ENCODE measurements around the gene VWA7.
"Not testable (repeated sequence)": the region's sequence is repeated elsewhere in the genome, so short reads cannot be mapped to it uniquely, and the experiment has no call there.

VWA7 gene

DNA sequence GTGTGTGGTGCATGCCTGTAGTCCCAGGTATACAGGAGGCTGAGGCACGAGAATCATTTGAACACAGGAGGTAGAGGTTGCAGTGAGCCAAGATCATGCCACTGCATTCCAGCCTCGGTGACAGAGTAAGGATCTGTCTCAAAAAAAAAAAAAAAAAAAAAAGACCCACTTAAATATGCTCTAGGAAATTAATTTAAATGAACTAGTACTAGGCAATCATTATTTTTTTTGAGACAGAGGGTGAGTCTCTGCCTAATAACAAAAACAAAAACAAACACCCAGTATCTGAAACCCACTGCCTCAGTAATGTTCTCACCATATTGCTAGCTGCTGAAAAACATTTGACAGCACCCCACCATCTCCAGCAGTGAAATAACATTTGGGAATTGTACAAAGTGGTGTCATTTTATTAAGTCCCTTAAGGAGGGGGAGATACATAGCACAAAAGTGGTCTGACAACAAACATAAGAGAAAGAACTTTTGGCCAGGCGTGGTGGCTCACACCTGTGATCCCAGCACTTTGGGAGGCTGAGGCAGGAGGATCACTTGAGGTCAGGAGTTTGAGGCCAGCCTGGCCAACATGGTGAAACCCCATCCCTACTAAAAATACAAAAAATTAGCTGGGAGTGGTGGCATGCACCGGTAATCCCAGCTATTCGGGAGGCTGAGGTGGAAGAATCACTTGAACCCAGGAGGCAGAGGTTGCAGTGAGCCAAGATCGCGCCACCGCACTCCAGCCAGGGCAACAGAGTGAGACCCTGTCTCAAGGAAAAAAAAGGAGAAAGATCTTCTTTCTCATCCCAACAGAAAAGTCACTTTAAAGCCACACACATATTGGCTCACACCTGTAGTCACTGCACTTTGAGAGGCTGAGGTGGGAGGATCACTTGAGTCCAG is 24.2 kb upstream of the VWA7 start:
- not testable (repeated sequence) for DNase-seq (ENCODE audit: low read depth in 2 of 2)

- no peak for DNase-seq (ENCODE audit: low read depth in 2 of 2)
Measured at GRCh38 chr6:31799781-31800180, 22.7 kb upstream of the VWA7 start.

GRCh38 chr6:31797588-31797987 is 20.5 kb upstream of the VWA7 start:
- DNase-seq (ENCODE audit: low read depth in 2 of 2): no peak

DNA sequence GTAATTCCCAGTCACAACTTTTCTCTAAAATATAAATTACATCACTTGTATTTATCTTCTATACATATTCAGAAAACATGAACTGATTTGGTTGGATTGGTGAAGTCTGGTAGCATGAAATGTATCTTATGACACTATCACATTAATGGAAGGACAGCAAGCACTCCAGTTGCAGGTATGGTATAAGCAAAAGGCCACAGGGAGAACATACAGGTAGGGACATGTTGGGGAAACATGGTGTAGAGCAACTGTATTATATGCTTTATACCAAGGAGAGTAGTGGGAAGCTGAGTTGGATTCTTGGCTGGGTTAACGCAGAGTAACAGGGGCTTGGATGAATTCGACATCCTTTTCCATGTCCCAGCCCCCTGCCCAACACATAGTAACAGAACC is 19.9 kb upstream of the VWA7 start:
- no peak for DNase-seq (ENCODE audit: low read depth in 2 of 2)

- peak; percentile 65 to 80 for DNase-seq (ENCODE audit: low read depth in 2 of 2)
Measured at GRCh38 chr6:31795616-31796298, 18.6 kb upstream of the VWA7 start, which contains the start of gene VARS1. Gene VARS1, minus strand, starts transcription at chr6:31795752. Its CDS starts 535 bp downstream, at chr6:31795217.

DNA sequence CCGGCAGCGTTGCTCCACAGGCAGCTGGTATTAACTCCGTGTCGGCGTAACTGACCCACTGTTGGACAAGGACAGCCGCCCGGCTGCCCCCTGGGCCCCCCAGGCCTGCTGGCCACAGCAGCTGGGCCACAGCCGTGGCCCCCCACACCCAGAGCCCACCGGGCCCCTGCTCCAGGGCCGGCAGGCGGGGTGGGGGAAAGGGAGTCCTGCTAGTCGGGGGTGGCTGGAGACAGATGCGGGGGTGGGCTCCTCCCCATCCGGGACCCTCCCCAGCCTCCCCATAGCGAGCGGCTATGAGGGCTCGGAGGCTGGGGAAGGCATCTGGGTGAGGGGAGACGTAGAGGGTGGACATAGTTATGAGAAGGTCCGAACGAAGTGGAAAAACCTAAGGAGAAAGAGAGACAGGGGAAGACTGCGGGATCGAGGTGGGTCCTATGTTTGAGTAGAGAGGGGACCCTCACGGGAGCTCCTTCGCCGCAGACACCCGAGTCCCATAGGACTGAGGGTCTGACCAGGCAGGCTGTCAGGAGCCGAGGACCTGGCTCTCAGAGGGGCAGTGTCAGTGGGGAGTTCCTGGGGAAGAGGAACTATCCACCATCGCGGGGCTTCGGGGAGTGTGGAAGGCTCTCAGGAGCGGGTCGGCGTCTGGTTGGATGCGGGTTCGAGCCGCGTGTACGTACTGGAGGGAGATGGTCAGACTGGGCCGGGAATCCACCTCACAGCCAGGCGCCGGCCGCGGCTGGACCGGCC is 17.9 kb upstream of the VWA7 start:
- no peak for DNase-seq (ENCODE audit: low read depth in 2 of 2)

DNA sequence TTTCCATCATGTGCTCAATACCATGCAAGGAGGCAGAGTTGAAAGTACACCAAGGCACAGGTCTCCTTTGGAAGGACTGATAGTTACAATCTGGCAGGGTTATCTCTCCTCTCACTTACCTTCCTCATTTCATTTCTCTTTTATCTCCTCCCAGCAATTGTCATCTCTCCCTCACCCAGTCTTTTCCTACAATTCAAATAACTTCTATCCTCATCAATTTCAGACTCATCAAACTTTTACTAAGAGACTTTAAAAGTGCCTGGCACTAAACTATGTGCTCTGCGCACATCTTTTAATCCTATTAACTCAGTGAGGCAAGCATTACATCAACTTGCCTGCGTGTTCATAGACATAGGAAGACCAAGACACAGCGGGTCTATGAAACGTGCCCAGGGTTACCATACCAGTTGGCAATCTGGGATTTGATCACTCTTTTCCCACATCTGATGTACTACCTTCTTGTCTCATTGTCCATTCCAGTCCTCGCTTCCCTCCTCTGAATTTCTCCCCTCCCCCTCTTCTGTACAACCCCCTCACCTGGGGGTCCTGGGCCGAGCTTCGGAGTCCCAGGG is 17.3 kb upstream of the VWA7 start:
- no peak for DNase-seq (ENCODE audit: low read depth in 2 of 2)

DNA sequence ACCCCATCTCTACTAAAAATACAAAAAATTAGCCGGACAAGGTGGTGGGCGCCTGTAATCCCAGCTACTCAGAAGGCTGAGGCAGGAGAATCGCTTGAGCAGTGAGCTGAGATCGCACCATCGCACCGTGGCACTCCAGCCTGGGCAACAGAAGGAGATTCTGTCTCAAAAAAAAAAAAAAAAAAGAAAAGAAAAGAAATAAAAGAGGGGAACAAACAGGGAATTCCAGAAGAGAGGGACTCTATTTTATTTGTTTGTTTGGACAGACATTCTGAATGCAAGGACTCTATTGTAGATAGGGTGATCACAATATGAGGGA is 16.8 kb upstream of the VWA7 start:
- DNase-seq (ENCODE audit: low read depth in 2 of 2): not testable (repeated sequence)

GRCh38 chr6:31792761-31793171 is 15.6 kb upstream of the VWA7 start:
- DNase-seq (ENCODE audit: low read depth in 2 of 2): no peak

DNA sequence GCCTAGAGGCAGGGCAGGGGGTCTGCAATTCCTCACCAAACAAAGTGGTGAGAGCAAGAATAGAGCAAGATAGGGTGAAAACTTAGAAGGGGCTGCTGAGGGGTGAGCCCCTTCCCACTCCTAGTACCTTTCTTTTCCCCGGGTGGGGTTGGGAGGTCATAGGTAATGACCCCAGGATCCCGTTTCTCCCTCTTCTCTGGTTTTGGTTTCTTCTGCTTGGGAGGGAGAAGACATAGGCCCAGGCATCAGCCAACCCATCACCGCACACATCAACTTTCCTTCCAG is 14.9 kb upstream of the VWA7 start:
- DNase-seq (ENCODE audit: low read depth in 2 of 2): no peak

DNA sequence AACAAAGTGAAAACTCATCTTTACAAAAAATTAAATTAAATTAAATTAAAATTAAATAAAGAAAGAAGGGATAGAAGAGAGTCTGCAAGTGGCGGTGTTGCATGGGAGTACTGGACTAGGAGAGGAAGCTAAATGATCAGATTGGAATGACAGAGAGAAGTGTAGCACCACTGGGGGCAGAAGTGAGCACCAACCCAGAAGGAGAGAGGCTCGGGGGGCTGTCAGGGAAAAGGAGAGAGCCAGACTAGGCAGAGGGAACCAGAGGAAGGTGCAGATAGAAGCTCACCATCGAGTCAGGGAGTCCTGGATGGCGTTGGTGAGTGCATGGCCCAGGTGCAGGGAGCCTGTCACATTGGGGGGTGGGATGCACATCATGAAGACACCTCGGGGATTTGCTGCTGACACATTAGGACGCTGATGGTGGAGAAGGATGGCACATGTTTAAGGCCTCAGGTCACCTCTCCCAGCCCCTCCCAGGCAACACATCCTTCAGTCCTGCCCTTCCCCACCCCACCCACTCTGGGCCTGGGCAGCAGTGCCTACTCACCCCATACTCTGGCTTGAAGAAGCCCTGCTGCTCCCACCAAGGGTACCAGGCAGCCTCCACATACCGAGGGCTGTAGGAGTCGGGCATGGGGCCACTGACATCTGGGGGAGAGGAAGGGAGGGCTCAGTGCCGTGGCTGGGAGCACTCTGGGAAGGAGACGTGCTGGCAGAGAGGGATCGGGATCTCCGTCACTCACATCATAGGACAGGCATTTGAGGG is 14.4 kb upstream of the VWA7 start:
- DNase-seq (ENCODE audit: low read depth in 2 of 2): peak in 1 of 2 experiments; percentile 41

- DNase-seq (ENCODE audit: low read depth in 2 of 2): no peak
Measured at GRCh38 chr6:31785475-31785874, 8.3 kb upstream of the VWA7 start.

GRCh38 chr6:31784098-31784925 is 7.2 kb upstream of the VWA7 start:
- no peak for DNase-seq (ENCODE audit: low read depth in 2 of 2)

GRCh38 chr6:31782126-31782855 is 5.2 kb upstream of the VWA7 start:
- DNase-seq (ENCODE audit: low read depth in 2 of 2): no peak

GRCh38 chr6:31781244-31782125 is 4.4 kb upstream of the VWA7 start:
- DNase-seq (ENCODE audit: low read depth in 2 of 2): no peak

DNA sequence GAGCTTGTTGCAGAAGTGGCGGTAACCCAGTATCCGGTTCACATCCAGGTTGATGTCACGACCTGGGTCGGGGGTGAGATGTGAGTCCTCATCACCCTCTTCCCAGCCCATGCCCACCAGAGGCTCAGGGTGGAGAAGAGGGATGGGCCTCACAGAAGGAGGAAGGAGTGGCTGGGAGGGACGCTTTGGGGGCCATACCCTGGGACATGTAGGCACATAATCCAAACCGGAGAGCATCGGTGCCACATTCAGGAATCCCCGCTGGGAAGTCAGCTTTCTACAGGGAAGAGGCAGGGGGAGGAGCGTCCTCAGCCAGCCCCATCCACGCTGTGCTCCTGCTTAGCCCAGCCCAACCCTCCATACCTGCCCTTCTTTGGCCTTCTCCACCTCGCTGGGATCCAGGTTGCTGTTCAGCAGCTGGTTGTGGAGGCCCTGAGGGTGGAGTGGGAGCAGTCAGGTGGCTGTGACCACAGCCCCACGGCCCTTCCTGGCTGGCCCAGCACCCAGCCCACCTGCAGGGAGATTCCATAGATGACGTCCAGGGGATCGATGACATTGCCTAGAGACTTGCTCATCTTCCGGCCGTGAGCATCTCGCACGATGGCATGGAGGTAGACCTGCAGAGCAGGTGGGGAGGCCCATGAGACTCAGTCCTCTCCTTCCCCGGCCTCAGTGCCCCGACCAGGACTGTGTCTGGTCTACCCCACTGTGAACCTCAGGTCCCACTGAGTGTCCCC is 3.5 kb upstream of the VWA7 start:
- no peak for DNase-seq (ENCODE audit: low read depth in 2 of 2)

DNA sequence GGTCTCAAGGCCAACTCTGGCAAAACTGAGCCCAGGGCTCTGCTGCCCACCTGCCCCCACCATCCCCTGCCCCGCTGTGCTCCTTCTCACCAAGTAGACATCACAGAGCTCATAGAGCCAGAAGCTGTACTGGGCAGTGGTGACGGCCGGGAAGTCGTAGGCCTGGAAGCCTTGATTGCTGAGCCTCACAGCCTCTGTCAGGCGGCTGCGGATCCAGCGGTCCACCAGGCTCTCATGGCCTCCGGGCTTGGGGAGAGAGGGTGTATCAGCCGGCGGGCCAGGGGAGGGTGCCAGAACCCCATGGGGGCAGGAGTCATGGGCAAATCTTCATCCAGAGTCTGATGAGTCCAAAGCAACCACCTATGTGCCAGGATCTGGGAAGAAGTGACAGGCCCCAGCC is 2.8 kb upstream of the VWA7 start:
- no peak for DNase-seq (ENCODE audit: low read depth in 2 of 2)

All from stimulated activated CD4-positive, alpha-beta T cell treated with anti-CD3 and anti-CD28 coated beads, Interleukin-12 subunit alpha, Interleukin-12 subunit beta, amount 100 ng/mL, for 24 hours (primary cell).